Measurements from ENCODE around the gene ENG. TPM values are rescaled to one million over a fixed set of nuclear protein-coding genes. Genes with fewer than 3 reads are reported as not detected.

ENG gene
- total and polyA plus RNA-seq, 2 of the 8 experiments (the other 6 are each of a cell fraction or from before 2014, with no cell fraction given) = 1.8 to 4.4 TPM

DNA sequence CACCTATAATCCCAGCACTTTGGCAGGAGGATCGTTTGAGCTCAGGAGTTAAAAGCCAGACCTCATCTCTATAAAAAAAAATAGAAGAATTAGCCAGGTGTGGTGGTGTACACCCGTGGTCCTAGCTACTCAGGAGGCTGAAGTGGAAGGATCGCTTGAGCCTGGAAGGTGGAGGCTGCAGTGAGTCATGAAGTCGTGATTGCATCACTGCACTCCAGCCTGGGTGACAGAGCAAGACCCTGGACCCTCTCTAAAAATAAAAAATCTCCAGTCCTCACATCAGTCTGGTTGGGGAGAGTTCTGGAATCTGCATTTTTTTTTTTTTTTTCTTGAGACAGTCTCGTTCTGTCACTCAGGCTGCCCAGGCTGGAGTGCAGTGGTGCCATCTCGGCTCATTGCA lies 42.4 kb downstream of the ENG start:
- Histone ChIP-seq H2AFZ (ENCODE audit: low read length) (no peak overlapping the region), H3K9ac (replicated peaks in 1 of 4; ENCODE audit: extremely low read depth in 1 of 4, low read depth in 3 of 4, low read length in 3 of 4) (no peak overlapping the region), H3K36me3 (ENCODE audit: control insufficient read depth in 2 of 4, insufficient read depth in 4 of 4, low read length in 3 of 4) (peaks cover 15 to 29% (median 26%) of the 10 kb centered on the region in 4 experiments; a peak in 7 of 8 replicates), H3K27me3 (replicated peaks in 1 of 4; ENCODE audit: control insufficient read depth in 3 of 4, extremely low read depth in 1 of 4, insufficient read depth in 3 of 4, low read length in 3 of 4) (no peaks in the 10 kb centered on the region), H4K5ac (ENCODE audit: insufficient read length, low read depth, low read length) (no peak overlapping the region), H4K91ac (replicated peaks; ENCODE audit: insufficient read length, low read length) (no peak overlapping the region), H3K4me1 (replicated peaks in 1 of 4; ENCODE audit: control insufficient read depth in 3 of 4, insufficient read depth in 4 of 4, low read length in 3 of 4) (peaks cover 0 to 8% (median 6%) of the 10 kb centered on the region in 4 experiments; a peak in 5 of 7 replicates), H3K14ac (ENCODE audit: insufficient read length) (no peak overlapping the region), H2BK12ac (ENCODE audit: low read depth, low read length) (no peak overlapping the region), H3K18ac (ENCODE audit: extremely low read depth, low read length) (no peak overlapping the region), H3K9me3 (ENCODE audit: insufficient read depth in 2 of 2, low read depth in 1 of 2, low read length in 1 of 2) (no peaks in the 10 kb centered on the region), H4K20me1 (replicated peaks in 1 of 2; ENCODE audit: control insufficient read depth in 1 of 2, insufficient read depth in 2 of 2, low read length in 2 of 2) (peaks cover 2 to 20% of the 10 kb centered on the region in 2 experiments), H3K4ac (replicated peaks; ENCODE audit: insufficient read length, low read depth, low read length) (no peak overlapping the region), H3K4me3 (ENCODE audit: extremely low read depth in 1 of 4, insufficient read depth in 2 of 4, low read depth in 3 of 4, low read length in 4 of 4) (no peak overlapping the region), H3K79me2 (ENCODE audit: control insufficient read depth in 1 of 2, insufficient read depth in 2 of 2, low read length in 2 of 2) (no peaks in the 10 kb centered on the region), H3K23ac (ENCODE audit: insufficient read length) (no peak overlapping the region), H3K4me2 (ENCODE audit: insufficient read depth in 1 of 2, low read depth in 2 of 2, low read length in 2 of 2) (no peak overlapping the region), H4K8ac (ENCODE audit: extremely low read depth, insufficient read depth, low read length) (no peak overlapping the region), H3K56ac (replicated peaks; ENCODE audit: insufficient read length, low read depth, low read length) (no peak overlapping the region), H2AK5ac (ENCODE audit: low read depth, low read length) (no peak overlapping the region), H3K79me1 (ENCODE audit: low read depth, low read length) (0 out of 2 replicates have a peak, but pooled peaks cover 2% of the 10 kb centered on the region), H2BK15ac (ENCODE audit: low read length) (no peak overlapping the region), H3K27ac (ENCODE audit: low read depth, low read length) (no peak overlapping the region), H2BK5ac (ENCODE audit: low read depth, low read length) (no peak overlapping the region), H2BK20ac (ENCODE audit: low read length) (no peak overlapping the region), H3K23me2 (ENCODE audit: low read depth, low read length) (peaks cover 2% of the 10 kb centered on the region; the same call in 1 of the 2 replicates), H2BK120ac (replicated peaks; ENCODE audit: low read depth, low read length) (no peak overlapping the region)
- FAIRE-seq = no peak
- no peak for DNase-seq (ENCODE audit: low read depth in 1 of 2, low spot score in 2 of 2)
- CTCF ChIA-PET (ENCODE audit: partially characterized antibody) = interaction anchor here (0.6 to 4.5 kb wide), 8 partner anchors 11 to 850 kb away, joined by 3 to 19 read pairs (median 6); no protein-coding TSS in a partner anchor
- POLR2A ChIA-PET (ENCODE audit: partially characterized antibody) = interaction anchor here (0.6 to 1.6 kb wide), 7 partner anchors 8 to 1103 kb away, joined by 3 to 9 read pairs (median 4); no protein-coding TSS in a partner anchor
- 96% methylated on average over 5 of the region's 6 CpGs; no CpG with 5 or more reads in 1 of the 2 experiments for WGBS, 2 experiments (ENCODE audit: extremely low coverage in 1 of 2, insufficient coverage in 1 of 2, insufficient read length in 1 of 2, insufficient replicate concordance in 2 of 2, low coverage in 1 of 2, low lambda C conversion rate in 2 of 2, missing lambda C conversion rate in 1 of 2)
- TF ChIP-seq, protein P1, sequence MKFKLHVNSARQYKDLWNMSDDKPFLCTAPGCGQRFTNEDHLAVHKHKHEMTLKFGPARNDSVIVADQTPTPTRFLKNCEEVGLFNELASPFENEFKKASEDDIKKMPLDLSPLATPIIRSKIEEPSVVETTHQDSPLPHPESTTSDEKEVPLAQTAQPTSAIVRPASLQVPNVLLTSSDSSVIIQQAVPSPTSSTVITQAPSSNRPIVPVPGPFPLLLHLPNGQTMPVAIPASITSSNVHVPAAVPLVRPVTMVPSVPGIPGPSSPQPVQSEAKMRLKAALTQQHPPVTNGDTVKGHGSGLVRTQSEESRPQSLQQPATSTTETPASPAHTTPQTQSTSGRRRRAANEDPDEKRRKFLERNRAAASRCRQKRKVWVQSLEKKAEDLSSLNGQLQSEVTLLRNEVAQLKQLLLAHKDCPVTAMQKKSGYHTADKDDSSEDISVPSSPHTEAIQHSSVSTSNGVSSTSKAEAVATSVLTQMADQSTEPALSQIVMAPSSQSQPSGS (IDR thresholded peaks at IDR 0.05; ENCODE audit: low read length) = no peak
- no peak for TF ChIP-seq CTBP2 (IDR thresholded peaks at IDR 0.05; ENCODE audit: borderline replicate concordance, insufficient read depth, insufficient read length, low read length)
- no peak for TF ChIP-seq FOSL1 (IDR thresholded peaks at IDR 0.05; ENCODE audit: insufficient read depth, low read depth, low read length)
- TF ChIP-seq GABPA (IDR thresholded peaks at IDR 0.05; ENCODE audit: borderline replicate concordance, insufficient read depth, low read length) = no peak
- no peak for TF ChIP-seq TBP (IDR thresholded peaks at IDR 0.05; ENCODE audit: low read depth, low read length)
- no peak for TF ChIP-seq SUZ12 (IDR thresholded peaks at IDR 0.05; ENCODE audit: low read length)
- TF ChIP-seq, protein P2, sequence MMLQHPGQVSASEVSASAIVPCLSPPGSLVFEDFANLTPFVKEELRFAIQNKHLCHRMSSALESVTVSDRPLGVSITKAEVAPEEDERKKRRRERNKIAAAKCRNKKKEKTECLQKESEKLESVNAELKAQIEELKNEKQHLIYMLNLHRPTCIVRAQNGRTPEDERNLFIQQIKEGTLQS (IDR thresholded peaks at IDR 0.05; ENCODE audit: insufficient read depth, low read depth, low read length) = no peak
- no peak for TF ChIP-seq NANOG (IDR thresholded peaks at IDR 0.05; ENCODE audit: insufficient read depth, low read depth, low read length, poor library complexity, severe bottlenecking)
- no peak for TF ChIP-seq RNF2 (IDR thresholded peaks at IDR 0.05; ENCODE audit: borderline replicate concordance, low read depth, low read length, missing control alignments, poor library complexity, severe bottlenecking)
- no peak for TF ChIP-seq TEAD4 (IDR thresholded peaks at IDR 0.05; ENCODE audit: low read depth, low read length)
